Activated CD8-positive, alpha-beta memory T cell treated with anti-CD3 and anti-CD28 coated beads, Interleukin-2, amount 50 U/mL, for 24 hours (primary cell): ENCODE measurements around the gene GRIP2.

Source experiments
- DNase-seq: peaks from one replicate; pipeline ENCODE4 v3.0.0-alpha.2; 2020; ENCODE audit errors: extremely low read depth

GRIP2 gene

GRCh38 chr3:14561051-14561960 is 21.2 kb upstream of the GRIP2 start:
- no peak for DNase-seq

- no peak for DNase-seq
Observed at GRCh38 chr3:14560110-14560509, 20.0 kb upstream of the GRIP2 start.

DNA sequence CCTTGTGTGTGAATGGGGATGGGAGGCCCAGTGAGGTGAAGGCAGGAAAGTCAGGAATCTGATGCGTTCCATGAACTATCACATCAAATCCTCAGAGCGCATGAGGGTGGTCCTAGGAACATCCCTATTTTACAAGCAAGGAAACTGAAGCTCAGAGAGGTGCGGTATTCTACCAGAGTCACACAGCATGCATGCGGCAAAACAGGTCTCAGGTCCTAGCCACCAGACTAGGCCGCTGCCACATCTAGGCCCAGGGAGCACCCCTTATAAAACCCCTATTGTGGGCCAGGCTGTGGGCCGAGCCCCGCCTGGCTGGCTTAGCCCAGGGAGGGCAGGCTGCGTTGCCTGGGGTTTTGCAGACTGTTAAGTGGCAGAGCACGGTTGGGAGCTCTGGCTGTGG is 17.9 kb upstream of the GRIP2 start:
- no peak for DNase-seq

GRCh38 chr3:14555835-14556234 is 15.7 kb upstream of the GRIP2 start:
- no peak for DNase-seq

DNA sequence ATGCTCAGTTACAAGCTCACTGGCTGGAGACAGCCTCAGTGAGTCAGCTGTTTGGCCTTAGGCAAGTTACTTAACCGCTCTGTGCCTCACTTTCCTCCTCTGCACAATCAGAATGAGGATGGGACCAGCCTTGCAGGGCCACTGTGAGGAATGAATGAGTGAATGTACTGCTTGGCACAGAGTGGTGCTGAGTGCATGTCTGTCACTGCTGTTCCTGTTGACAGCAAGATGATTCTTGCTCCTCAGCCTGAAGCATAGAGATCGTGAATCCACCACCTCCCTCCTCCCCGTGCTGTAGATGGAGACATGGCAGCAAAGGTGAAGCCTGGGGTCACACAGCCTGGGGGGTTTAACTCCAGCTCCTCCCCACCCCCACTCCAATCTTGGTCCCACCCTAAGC is 14.6 kb upstream of the GRIP2 start:
- DNase-seq: no peak

GRCh38 chr3:14553871-14554270 is 13.7 kb upstream of the GRIP2 start:
- no peak for DNase-seq

- DNase-seq: no peak
Observed at GRCh38 chr3:14552717-14553116, 12.6 kb upstream of the GRIP2 start.

DNA sequence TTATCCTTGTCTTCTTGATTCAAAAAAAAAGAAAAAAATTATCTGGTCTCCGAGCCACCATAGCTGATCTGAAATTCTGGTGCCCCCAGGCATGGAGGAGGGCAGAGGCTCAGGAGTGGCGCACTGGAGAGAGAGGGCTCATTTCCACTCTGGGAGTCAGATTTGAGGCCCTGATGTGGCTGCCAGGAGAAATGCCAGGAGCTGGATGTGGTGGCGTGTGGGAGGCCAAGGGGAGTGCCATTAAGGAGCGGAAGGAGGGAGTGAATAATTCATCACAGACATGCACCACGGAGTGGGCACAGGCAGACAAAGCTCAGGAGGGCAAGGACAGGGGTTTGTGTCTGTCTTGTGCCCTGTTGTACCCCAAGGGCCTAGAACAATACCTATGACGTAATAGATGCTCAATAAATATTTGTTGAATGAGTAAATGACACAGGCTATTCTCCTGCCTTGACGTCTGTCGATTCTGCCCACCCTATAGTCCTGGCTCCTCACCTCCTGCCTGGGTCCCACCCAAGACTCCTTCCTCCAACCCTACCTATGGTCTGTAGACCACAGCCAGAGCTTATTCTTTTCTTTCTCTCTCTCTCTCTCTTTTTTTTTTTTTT is 12.0 kb upstream of the GRIP2 start:
- DNase-seq: no peak

DNA sequence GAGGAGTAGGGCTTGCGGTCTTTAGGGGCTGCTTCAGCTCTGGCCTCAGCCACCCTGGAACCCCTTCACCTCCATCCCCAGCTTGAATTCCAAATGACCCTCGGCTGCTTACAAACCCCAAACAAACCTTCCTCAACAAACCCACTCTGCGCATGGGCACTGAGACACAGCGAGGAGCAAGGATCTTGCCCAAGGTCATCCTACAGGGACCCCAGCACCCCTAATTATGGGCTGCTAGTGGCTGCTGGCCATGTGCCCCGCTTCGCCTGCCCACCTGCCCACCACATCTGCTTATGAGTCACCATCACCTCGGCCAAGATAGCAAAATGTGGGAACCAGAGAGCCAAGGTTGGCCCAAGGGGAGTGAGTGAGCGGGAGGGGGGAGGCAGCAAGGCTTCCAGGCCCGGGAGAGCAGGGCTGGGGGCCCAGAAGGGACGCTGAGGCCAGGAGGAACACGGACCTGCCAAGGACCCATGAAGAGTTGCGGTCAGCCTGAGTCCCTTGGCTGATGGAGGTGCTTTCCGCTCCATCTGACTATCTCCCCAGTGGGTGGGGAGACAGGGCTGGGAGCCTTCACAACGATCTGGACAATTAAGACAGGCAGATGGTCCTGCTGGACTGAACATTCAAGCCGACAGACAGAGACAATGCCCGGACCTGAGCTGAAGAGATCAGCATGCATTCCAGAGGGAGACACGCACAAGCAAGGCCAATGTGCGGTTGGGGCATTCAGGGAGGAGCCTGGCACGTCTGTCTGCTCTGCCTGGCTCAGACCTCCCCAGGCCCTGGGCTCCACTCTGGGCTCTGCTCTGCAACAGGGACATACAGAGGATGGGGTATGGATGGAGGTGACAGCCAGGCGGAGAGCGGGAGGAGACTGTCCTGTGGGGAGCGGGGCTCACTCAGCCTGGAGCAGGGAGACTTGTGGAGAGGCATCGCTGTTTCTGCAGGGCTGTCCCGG is 10.8 kb upstream of the GRIP2 start:
- no peak for DNase-seq

DNA sequence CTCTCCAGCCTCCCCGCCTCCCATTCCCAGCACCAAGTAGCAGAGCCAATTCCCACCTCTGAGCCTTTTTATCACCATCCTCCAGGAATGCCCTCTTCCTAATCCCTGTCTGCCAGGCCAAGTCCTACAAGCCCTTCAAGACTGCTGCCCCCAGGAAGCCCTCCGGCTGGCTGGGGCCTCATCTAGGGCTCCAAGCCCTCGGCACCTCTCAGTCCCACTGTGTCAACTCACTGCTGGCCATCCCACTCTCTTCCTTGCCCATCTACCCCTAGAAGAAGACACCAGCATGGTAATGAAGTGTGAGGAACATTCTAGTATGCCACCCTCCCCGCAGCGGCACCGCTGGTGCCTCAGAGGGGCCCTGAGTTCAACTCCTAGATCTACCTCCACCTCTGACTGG is 10.0 kb upstream of the GRIP2 start:
- no peak for DNase-seq

DNA sequence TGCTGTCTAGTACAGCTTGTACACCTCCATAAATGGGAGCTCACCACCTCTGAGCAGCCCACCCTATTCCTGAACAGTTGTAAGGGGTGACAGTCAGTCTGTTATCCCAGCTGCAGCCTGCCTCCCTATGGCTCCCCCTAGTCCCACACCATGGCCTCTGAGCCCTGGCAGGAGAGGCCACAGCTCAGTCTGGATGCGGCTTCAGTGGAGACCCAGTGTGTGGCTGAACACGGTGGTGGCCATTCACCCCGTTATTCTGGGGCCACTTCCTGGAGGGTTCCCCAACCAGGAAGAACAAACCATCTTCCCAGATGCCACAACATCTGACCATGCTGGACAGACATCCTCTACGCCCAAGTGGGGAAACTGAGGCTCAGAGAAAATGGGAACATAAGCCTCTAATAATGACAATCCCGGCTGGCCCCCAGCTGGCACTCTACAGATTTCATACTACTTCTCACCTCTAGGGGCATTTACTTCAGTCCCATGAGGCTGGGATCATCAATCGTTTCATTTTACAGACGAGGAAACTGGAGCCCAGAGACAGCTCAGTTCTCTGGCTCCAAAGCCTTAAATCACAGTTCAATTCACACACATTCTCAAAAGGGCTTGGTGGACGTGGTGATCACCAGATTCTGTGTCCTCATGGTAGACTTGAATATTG is 9.2 kb upstream of the GRIP2 start:
- no peak for DNase-seq

DNA sequence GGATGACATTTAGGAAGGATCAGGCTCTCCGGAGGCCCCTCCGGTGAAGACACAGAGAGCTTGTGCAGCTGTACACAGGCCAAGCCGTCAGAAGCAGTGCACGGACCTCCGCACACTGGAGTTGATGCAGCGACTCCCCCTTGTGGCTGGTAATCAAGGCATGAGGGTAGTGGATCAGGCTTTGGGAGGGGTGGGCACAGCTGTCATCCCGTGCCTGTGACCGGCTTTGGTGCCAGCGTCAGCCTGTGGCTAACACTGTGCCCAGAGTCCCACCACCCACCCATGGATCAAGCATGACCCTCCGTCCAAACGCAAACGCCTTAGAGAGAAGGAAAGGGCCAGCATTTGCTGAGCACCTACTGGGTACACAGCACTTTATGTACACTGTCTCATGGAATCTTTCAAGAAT is 8.2 kb upstream of the GRIP2 start:
- no peak for DNase-seq

DNA sequence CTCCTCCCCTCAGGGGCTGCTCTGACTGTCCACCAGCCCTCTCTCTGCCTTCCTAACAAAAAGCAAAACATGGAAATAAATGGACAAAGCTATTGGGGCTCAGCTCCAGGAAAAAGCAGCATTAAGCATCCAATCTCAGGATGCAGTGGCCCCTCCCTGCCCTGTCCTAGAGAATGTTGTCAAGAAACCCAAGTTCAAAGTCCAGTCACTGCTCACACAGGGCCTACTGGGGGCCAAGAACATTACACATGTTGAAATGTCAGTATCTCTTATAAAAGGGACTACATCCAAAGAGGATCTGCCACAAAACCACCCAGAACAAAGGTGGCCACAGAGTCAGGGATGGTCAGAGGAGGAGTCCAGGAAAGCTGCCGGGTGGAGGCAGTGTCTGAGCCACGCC is 7.6 kb upstream of the GRIP2 start:
- no peak for DNase-seq

- no peak for DNase-seq
Observed at GRCh38 chr3:14546041-14546440, 5.9 kb upstream of the GRIP2 start.

GRCh38 chr3:14545251-14545635 is 5.1 kb upstream of the GRIP2 start:
- DNase-seq: no peak

- no peak for DNase-seq
Observed at GRCh38 chr3:14544282-14545250, 4.4 kb upstream of the GRIP2 start.

GRCh38 chr3:14543446-14543845 is 3.3 kb upstream of the GRIP2 start:
- no peak for DNase-seq

DNA sequence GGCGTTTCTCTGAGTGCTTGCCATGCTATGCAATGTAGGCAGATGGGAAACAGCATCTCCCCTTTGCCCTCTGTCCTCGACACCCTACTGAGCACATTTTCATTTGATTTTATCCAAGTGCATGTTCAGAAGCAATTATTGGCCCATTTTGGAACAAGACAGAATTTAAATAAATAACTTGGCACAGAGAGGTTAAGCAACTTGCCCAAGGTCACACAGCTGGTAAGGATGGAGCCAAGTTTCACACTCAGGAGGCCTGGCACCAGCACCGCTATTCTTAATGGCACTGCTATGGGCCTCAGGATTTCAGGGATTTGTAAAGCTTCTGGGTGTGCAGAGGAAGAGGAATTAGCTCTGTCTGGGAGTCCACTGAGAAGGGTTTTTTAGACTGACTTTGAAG is 2.5 kb upstream of the GRIP2 start:
- DNase-seq: no peak

DNA sequence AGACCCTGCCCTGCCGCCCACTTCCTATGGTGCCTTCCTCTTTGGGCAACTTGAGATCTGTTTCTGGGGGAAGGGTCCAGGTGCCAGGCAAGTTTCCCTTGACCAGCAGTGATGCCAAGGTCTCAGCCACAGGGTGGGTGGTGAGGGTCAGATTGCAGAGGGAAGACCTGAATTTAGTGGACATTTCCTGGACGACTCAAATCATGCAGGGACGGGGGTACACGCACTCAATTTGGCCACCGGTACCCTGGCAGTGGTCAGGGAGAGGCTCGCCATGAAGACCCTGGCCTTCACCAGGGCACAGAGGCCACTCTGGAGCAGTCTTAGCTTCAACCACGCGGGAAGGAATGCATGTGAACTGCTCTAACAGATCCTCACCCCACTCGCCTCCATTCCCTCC is 1.5 kb upstream of the GRIP2 start:
- DNase-seq: no peak

DNA sequence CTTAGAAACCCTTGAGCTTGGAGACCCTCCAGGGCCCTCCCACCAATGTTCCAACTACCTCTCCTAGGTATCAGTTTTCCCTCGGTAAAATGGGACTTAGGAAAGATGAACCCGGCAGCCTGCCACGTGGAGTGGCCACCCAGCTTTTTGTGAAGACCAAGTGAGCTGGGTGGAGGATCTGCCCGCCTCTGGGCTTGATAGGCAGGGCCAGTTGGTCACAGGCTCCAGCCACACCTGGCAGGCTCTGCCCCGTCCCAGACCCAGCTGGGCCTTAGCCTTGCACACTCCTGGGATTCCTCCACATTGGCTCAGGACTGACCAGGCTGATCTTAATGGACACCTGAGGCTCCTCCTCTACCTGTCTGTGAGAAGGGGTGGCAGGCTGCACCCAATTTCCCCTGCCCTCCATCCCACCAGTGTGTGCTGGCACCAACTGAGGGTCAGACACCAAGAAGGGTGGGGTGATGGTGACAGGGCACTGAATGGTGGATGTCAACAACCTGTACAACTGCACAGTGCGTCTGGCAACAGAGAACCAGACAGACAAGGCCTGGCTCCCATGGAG is 761 bp upstream of the GRIP2 start:
- no peak for DNase-seq
